AG10803 (cell line): ENCODE measurements around the gene AK5.
A peak's percentile ranks its signal among the peaks of the same experiment; 100 is the strongest.

Experiments used
- DNase-seq: peaks from one replicate; pipeline ENCODE4 v3.0.0; 2010; ENCODE audit warnings: low read depth
- H3K4me3 ChIP-seq: 2 replicates; pipeline ENCODE4 v1.5.1; 2011; ENCODE audit warnings: mild to moderate bottlenecking, low read length, control low read depth
- TF ChIP-seq, protein P1 (sequence below): conservative IDR thresholded peaks from 2 replicates; pipeline ENCODE4 v1.5.1; 2011; ENCODE audit warnings: mild to moderate bottlenecking, low read length, control low read depth, inconsistent platforms

The AK5 gene

DNA sequence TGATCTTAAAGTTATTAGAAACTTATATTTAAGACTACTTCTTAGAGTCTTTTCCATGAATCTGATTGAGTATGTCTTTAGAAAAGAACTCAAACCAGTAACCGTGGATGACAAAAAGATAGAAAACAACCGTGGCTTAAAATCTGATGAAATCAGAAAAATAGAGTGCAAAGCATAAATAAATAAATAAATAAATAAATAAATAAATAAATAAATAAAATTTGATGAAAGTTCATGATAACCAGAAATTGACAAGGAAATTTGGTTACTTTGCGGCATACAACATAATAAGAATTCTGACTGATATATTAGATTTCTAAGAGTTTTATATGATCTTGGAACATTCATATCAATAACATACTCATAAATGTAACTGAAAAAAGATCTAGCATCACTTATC is 152.1 kb downstream of the AK5 start:
- TF ChIP-seq, protein P1, sequence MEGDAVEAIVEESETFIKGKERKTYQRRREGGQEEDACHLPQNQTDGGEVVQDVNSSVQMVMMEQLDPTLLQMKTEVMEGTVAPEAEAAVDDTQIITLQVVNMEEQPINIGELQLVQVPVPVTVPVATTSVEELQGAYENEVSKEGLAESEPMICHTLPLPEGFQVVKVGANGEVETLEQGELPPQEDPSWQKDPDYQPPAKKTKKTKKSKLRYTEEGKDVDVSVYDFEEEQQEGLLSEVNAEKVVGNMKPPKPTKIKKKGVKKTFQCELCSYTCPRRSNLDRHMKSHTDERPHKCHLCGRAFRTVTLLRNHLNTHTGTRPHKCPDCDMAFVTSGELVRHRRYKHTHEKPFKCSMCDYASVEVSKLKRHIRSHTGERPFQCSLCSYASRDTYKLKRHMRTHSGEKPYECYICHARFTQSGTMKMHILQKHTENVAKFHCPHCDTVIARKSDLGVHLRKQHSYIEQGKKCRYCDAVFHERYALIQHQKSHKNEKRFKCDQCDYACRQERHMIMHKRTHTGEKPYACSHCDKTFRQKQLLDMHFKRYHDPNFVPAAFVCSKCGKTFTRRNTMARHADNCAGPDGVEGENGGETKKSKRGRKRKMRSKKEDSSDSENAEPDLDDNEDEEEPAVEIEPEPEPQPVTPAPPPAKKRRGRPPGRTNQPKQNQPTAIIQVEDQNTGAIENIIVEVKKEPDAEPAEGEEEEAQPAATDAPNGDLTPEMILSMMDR: no peak
- no peak for DNase-seq
- no peak overlapping the region for H3K4me3 ChIP-seq

- TF ChIP-seq, protein P1: no peak
- DNase-seq: no peak
- H3K4me3 ChIP-seq: no peak overlapping the region
Measured at GRCh38 chr1:77434967-77435366, 153.1 kb downstream of the AK5 start.

DNA sequence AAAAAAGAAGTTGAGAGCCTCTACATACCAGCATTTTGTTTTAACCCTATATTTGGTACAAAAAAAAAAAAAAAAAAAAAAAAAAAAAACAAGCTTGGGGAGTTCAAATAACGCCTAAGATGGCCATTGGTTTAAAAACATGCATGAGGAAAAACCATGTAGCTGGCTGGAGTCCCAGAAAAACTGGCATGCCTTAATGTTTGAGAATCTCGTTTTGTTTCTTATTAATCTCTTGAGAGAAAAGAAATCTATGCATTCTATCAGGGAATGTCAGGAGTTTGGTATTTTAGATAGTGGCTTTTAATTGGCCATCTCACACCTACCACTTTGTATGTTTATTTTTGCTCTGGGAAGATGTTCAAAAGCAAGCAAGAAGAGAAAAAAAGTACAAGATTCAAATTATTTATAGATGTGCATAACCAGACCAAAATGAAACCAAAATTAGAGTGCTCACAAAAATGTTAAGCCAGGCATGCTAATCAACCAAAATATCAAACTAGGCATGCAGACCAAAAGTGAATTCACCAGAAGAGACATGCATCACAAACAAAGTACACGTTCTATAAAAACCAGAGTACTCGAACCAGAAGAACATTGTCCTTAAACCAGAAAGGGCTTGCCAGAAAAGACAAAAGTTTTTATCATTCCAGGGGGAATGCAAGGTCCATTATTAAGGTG is 156.6 kb downstream of the AK5 start:
- peak; percentile 85 for DNase-seq
- TF ChIP-seq, protein P1: no peak
- H3K4me3 ChIP-seq: peak overlapping the region; percentile 42

- H3K4me3 ChIP-seq: no peak overlapping the region
- TF ChIP-seq, protein P1: no peak
- peak; percentile 16 for DNase-seq
Measured at GRCh38 chr1:77446841-77447555, 165.2 kb downstream of the AK5 start.

GRCh38 chr1:77447669-77448068 is 165.8 kb downstream of the AK5 start:
- H3K4me3 ChIP-seq: no peak overlapping the region
- no peak for DNase-seq
- TF ChIP-seq, protein P1: no peak

- no peak overlapping the region for H3K4me3 ChIP-seq
- no peak for DNase-seq
- TF ChIP-seq, protein P1: no peak
Measured at GRCh38 chr1:77459881-77460280, 178.1 kb downstream of the AK5 start.

DNA sequence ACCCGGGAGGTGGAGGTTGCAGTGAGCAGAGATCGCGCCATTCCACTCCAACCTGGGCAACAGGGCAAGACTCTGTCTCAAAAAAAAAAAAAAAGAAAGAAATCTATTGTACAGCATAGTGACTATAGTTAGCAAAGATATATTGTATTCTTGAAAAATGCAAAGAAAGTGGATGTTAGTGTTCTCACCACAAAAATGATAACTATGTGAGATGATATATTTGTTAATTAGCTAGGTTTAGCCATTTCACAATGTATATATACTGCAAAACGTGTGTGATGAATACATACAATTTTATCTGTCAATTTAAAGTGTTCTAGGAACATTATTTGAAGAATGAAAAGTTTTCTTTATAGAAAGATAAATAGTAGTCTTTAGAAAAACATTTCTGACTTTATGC is 179.9 kb downstream of the AK5 start:
- TF ChIP-seq, protein P1: no peak
- H3K4me3 ChIP-seq: no peak overlapping the region
- DNase-seq: no peak
